NCI-H226 (cell line): ENCODE measurements around the gene SYNGAP1.

ENCODE experiments used
- DNase-seq: peaks from one replicate; pipeline ENCODE4 v3.0.0-alpha.2; 2015

SYNGAP1 gene

GRCh38 chr6:33405386-33405940, 14.4 kb upstream of the SYNGAP1 start:
- DNase-seq = no peak

GRCh38 chr6:33406126-33406525, 13.7 kb upstream of the SYNGAP1 start:
- DNase-seq = no peak

GRCh38 chr6:33407132-33407718, 12.6 kb upstream of the SYNGAP1 start:
- DNase-seq = no peak

GRCh38 chr6:33410050-33410710, 9.7 kb upstream of the SYNGAP1 start:
- peak; percentile 98 for DNase-seq

- peak; percentile 60 for DNase-seq
These were observed 8.9 kb upstream of the SYNGAP1 start, which contains the start of gene PHF1 for GRCh38 chr6:33410711-33411631. Gene PHF1 (plus strand): TSS chr6:33411014. CDS start chr6:33412264, 1,250 bp downstream.

GRCh38 chr6:33411632-33412005, 8.2 kb upstream of the SYNGAP1 start:
- no peak for DNase-seq

- no peak for DNase-seq
These were observed 7.5 kb upstream of the SYNGAP1 start for GRCh38 chr6:33412140-33413009.

GRCh38 chr6:33413241-33414120, 6.4 kb upstream of the SYNGAP1 start:
- DNase-seq = no peak

GRCh38 chr6:33414592-33415271, 5.1 kb upstream of the SYNGAP1 start:
- no peak for DNase-seq

GRCh38 chr6:33415831-33416230, 4.0 kb upstream of the SYNGAP1 start:
- no peak for DNase-seq

- DNase-seq = peak; percentile 6
These were observed 3.3 kb upstream of the SYNGAP1 start for GRCh38 chr6:33416386-33417127.

GRCh38 chr6:33417128-33417902, 2.5 kb upstream of the SYNGAP1 start:
- DNase-seq = peak; percentile 94

GRCh38 chr6:33417903-33418689, 1.8 kb upstream of the SYNGAP1 start, which contains the start of gene CUTA:
Gene CUTA (minus strand): TSS chr6:33418107. CDS start chr6:33418000, 107 bp downstream.
- peak; percentile 100 for DNase-seq

- no peak for DNase-seq
These were observed 1.1 kb upstream of the SYNGAP1 start for GRCh38 chr6:33418690-33419291.

GRCh38 chr6:33420491-33421343, 852 bp downstream of the SYNGAP1 start:
- no peak for DNase-seq

- DNase-seq = no peak
These were observed 1.4 kb downstream of the SYNGAP1 start for GRCh38 chr6:33421344-33421643.

- DNase-seq = no peak
These were observed 3.9 kb downstream of the SYNGAP1 start for GRCh38 chr6:33423777-33424176.
